Measurements from ENCODE around the gene VENTX. TPM values are rescaled to one million over a fixed set of nuclear protein-coding genes. Genes with fewer than 3 reads are reported as not detected.

Gene VENTX
- total RNA-seq, 2 donors from 2014 or later, result 0.44 to 0.63 TPM

- peaks cover 5% of the 10 kb centered on the region in 2 donors for H3K27me3 ChIP-seq
- TF ChIP-seq, protein P1, sequence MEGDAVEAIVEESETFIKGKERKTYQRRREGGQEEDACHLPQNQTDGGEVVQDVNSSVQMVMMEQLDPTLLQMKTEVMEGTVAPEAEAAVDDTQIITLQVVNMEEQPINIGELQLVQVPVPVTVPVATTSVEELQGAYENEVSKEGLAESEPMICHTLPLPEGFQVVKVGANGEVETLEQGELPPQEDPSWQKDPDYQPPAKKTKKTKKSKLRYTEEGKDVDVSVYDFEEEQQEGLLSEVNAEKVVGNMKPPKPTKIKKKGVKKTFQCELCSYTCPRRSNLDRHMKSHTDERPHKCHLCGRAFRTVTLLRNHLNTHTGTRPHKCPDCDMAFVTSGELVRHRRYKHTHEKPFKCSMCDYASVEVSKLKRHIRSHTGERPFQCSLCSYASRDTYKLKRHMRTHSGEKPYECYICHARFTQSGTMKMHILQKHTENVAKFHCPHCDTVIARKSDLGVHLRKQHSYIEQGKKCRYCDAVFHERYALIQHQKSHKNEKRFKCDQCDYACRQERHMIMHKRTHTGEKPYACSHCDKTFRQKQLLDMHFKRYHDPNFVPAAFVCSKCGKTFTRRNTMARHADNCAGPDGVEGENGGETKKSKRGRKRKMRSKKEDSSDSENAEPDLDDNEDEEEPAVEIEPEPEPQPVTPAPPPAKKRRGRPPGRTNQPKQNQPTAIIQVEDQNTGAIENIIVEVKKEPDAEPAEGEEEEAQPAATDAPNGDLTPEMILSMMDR (IDR thresholded peaks at IDR 0.05), result no peak
- DNase-seq (ENCODE audit: low spot score), result no peak
- H3K27ac ChIP-seq, result no peak overlapping the region
- H3K4me1 ChIP-seq, result peaks cover 0 to 22% of the 10 kb centered on the region in 2 donors
- H3K9me3 ChIP-seq, result no peaks in the 10 kb centered on the region
- H3K36me3 ChIP-seq, result peaks cover 20% of the 10 kb centered on the region
- peak overlapping the region in 1 of 2 donors; percentile 13 for H3K4me3 ChIP-seq
Observed at GRCh38 chr10:133276100-133276434, 38.4 kb downstream of the VENTX start.

DNA sequence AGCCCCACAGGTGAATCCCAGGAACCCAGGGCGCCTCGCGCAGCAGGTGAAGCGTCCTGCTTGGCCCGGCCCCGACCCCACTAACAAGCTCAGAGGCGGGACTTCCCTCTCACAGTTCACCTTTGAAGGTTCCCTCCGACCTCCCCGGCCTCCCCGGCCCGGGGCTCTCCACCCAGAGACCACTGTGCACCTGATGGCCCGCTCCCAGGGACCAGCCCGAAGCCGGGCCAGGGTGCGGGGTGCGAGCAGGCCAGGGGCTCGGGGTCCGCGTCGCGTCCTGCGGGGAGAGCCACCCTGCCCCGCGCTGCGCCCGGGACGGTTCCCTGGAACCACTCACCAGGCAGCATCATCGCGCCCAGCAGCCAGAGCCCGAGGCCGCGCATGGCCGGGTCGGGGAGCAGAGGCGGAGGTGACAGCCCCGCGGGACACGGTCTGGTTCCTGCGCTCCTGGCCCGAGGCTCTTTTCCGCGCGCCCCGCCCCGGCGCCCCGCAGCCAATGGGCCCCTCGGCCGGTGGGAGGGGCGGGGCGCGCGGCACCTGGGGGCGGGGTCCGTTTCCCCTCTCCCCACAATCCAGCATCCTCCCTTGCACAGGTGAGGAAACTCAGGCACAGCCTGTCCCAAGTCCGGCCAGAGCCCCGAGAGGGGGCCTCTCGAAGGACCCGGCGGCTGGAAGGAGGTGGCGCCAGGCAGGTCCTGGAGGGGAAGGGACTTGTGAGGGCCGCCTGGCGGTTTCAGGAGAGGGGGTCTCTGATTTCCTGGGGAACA, 39.0 kb downstream of the VENTX start, which contains the start of gene ADAM8:
Gene ADAM8, minus strand, starts transcription at position 434 of the 767 bp plus-strand sequence. Its CDS starts 51 bp downstream, at position 383.
- no peak for DNase-seq (ENCODE audit: low spot score)
- peaks cover 5% of the 10 kb centered on the region in 2 donors for H3K27me3 ChIP-seq
- peaks cover 0 to 22% of the 10 kb centered on the region in 2 donors for H3K4me1 ChIP-seq
- TF ChIP-seq, protein P1 (IDR thresholded peaks at IDR 0.05), result no peak
- H3K9me3 ChIP-seq, result no peaks in the 10 kb centered on the region
- no peak within 1 kb of the TSS for H3K27ac ChIP-seq
- peaks cover 25% of the 10 kb centered on the region for H3K36me3 ChIP-seq
- peak within 1 kb of the TSS in 1 of 2 donors; percentile 13 for H3K4me3 ChIP-seq

GRCh38 chr10:133277277-133277992, 39.8 kb downstream of the VENTX start:
- TF ChIP-seq, protein P1 (IDR thresholded peaks at IDR 0.05), result no peak
- Histone ChIP-seq H3K27ac (no peak overlapping the region), H3K9me3 (no peaks in the 10 kb centered on the region), H3K4me1 (peaks cover 0 to 22% of the 10 kb centered on the region in 2 donors), H3K36me3 (peaks cover 34% of the 10 kb centered on the region), H3K4me3 (no peak overlapping the region), H3K27me3 (peaks cover 5% of the 10 kb centered on the region in 2 donors)
- no peak for DNase-seq (ENCODE audit: low spot score)

DNA sequence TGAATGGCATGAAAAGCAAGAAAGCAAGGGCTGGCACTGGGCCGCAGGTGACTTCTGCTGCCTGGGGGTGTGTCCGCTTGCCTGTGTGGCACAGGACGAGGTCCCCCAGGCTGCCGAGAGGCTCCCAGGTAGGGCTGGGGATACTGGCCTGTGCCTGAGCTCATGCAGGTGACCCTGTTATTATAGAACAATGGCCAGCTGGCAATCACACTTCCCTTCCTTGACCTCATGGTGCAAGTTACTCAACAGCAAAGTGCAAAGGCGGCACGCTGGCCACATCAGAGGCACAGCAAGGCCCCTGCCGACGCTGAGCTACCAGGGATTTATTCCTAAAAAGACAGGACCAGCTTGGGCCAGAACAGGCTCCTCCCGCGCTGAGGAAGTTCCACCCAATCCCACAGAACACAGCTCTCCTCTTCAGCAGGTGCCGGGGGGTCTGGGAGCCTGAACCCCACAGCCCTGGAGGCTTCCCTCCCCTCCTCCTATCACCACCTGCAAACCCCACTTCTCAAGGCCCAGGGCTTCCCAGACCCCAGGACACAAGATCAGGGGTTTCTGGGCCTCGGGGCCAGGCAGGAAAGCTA, 40.4 kb downstream of the VENTX start:
- no peak for DNase-seq (ENCODE audit: low spot score)
- Histone ChIP-seq H3K4me1 (peaks cover 0 to 22% of the 10 kb centered on the region in 2 donors), H3K9me3 (no peaks in the 10 kb centered on the region), H3K27me3 (peaks cover 5% of the 10 kb centered on the region in 2 donors), H3K27ac (no peak overlapping the region), H3K36me3 (peaks cover 40% of the 10 kb centered on the region), H3K4me3 (no peak overlapping the region)
- TF ChIP-seq, protein P1 (IDR thresholded peaks at IDR 0.05), result no peak

DNA sequence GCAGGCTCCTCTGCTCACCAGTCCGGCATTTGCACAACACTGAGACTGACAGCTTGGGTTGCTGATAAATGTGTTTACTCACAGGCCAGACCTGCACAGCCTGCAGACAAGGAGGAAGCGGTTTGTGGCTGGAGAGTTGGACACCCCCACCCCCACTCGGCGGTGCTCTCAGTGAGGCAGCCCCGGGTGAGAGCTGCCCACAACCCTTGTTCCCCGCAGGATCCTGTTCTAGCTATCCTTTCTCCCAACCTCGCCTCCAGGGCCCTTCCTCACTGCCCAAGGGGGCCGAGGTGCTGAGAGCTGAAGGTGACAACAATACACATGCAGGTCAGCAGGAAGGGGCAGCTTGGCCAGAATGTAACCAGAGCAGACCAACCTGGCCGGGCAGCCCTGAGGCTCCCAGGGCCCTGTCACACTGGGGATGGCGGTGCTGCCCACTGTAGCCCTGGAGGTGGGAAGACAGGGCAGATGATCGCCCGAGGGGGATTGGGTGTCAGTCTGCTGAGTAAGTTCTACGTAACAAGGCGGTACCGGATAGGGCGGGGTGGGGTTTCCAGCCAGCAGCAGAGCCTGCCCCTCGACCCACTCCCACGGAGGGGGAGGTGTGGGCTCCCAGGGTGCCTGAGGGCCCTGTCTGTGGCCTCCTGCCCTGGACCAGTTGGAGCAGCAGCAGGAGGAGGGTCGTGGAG, 41.1 kb downstream of the VENTX start:
- H3K27me3 ChIP-seq, result peaks cover 5% of the 10 kb centered on the region in 2 donors
- H3K9me3 ChIP-seq, result no peaks in the 10 kb centered on the region
- peaks cover 0 to 22% of the 10 kb centered on the region in 2 donors for H3K4me1 ChIP-seq
- H3K27ac ChIP-seq, result no peak overlapping the region
- H3K4me3 ChIP-seq, result no peak overlapping the region
- DNase-seq (ENCODE audit: low spot score), result no peak
- TF ChIP-seq, protein P1 (IDR thresholded peaks at IDR 0.05), result no peak
- peaks cover 46% of the 10 kb centered on the region for H3K36me3 ChIP-seq

Measured in right atrium auricular region (tissue), 2 donors.